OCI-LY7 (cell line): Measurements from ENCODE around the gene FYN. TPM values are rescaled to one million over a fixed set of nuclear protein-coding genes. Genes with fewer than 3 reads are reported as not detected.

Experiments
- BruUV-seq: library from RNA; stranded (reverse); fragments of 400-500 nt; replicated peaks from 2 replicates; lab custom pipeline; 2021; lab: Mats Ljungman, UMichigan
- CTCF ChIA-PET: fragments of 300-600 bp; sonication (Branson Sonifier 250); formaldehyde crosslinking; loops from one replicate; lab custom pipeline; 2022; ENCODE audit warnings: antibody characterized with exemption; ENCODE audit not compliant: unreplicated experiment; lab: Charles Lee
- POLR2A ChIA-PET: fragments of 300-600 bp; sonication (Branson Sonifier 250); formaldehyde crosslinking; loops from one replicate; lab custom pipeline; 2022; ENCODE audit warnings: antibody characterized with exemption; lab: Charles Lee
- DNase-seq: peaks from one replicate; pipeline ENCODE4 v3.0.0-alpha.2; 2015; ENCODE audit warnings: low spot score
- H2AFZ ChIP-seq: fragments of 200-600 bp; sonication (generic), shearing (Covaris generic); 2 replicates; pipeline ENCODE4 v1.6.1; 2014; ENCODE audit warnings: mild to moderate bottlenecking, antibody characterized with exemption, low read length, moderate library complexity
- H3K27ac ChIP-seq: fragments of 200-600 bp; sonication (generic); 2 replicates; pipeline ENCODE4 v1.5.1; 2014; ENCODE audit warnings: mixed run types, low read depth, mild to moderate bottlenecking, moderate library complexity, low read length, inconsistent platforms; ENCODE audit not compliant: poor library complexity, severe bottlenecking
- H3K36me3 ChIP-seq: fragments of 200-600 bp; sonication (generic); 2 replicates; pipeline ENCODE4 v1.6.1; 2014; ENCODE audit warnings: mild to moderate bottlenecking, antibody characterized with exemption, low read length, moderate library complexity, mixed read lengths; ENCODE audit not compliant: insufficient read depth
- H3K4me1 ChIP-seq: fragments of 200-600 bp; sonication (generic); 2 replicates; pipeline ENCODE4 v1.5.1; 2014; ENCODE audit warnings: mild to moderate bottlenecking, low read length; ENCODE audit not compliant: insufficient read depth, poor library complexity, severe bottlenecking
- H3K4me2 ChIP-seq: fragments of 200-600 bp; sonication (generic); 2 replicates; pipeline ENCODE4 v1.6.1; 2014; ENCODE audit warnings: mild to moderate bottlenecking, low read length
- H3K4me3 ChIP-seq: fragments of 200-600 bp; sonication (generic); 2 replicates; pipeline ENCODE4 v1.5.1; 2014; ENCODE audit warnings: mild to moderate bottlenecking, low read depth, low read length; ENCODE audit not compliant: poor library complexity, severe bottlenecking
- H3K79me2 ChIP-seq: fragments of 200-600 bp; sonication (generic); 2 replicates; pipeline ENCODE4 v1.6.1; 2016; ENCODE audit warnings: low read depth, mild to moderate bottlenecking, low read length, moderate library complexity, mixed read lengths; ENCODE audit not compliant: insufficient read depth
- H3K9me2 ChIP-seq: fragments of 200-600 bp; sonication (generic); 2 replicates; pipeline ENCODE4 v1.6.1; 2016; ENCODE audit warnings: mild to moderate bottlenecking, low read length, mixed read lengths; ENCODE audit not compliant: insufficient read depth
- H3K9me3 ChIP-seq: fragments of 200-600 bp; sonication (generic); 2 replicates; pipeline ENCODE4 v1.6.1; 2014; ENCODE audit warnings: mild to moderate bottlenecking, mixed run types, low read length, mixed read lengths
- H4K20me1 ChIP-seq: fragments of 200-600 bp; sonication (generic); 2 replicates; pipeline ENCODE4 v1.6.1; 2014; ENCODE audit warnings: mild to moderate bottlenecking, antibody characterized with exemption, low read length, moderate library complexity, mixed read lengths; ENCODE audit not compliant: insufficient read depth
- EZH2phosphoT487 ChIP-seq: fragments of 200-600 bp; sonication (generic); IDR thresholded peaks from 2 replicates; pipeline ENCODE4 v1.6.1; 2018; ENCODE audit warnings: low read depth, borderline replicate concordance, mild to moderate bottlenecking, mixed run types, antibody characterized with exemption, low read length, moderate library complexity, mixed read lengths
- intact Hi-C: fragments of 100-400 bp; cut with micrococcal nuclease; formaldehyde crosslinking; loops from one replicate; pipeline ENCODE4 v1.10.0; 2022; ENCODE audit not compliant: unreplicated experiment
- total RNA-seq, 2 experiments: library from RNA; depleted of rRNA in 1 of 2; stranded (reverse); fragments of >200 nt in 1 of 2; shearing (Covaris generic) in 1 of 2; gene quantifications; 2 replicates each; pipeline ENCODE4 v1.2.3, GENCODE V29; 2014 to 2022
- TF ChIP-seq, protein P1 (sequence below): fragments of 200-600 bp; sonication (generic); conservative IDR thresholded peaks from 2 replicates; pipeline ENCODE4 v1.5.1; 2014; ENCODE audit warnings: mild to moderate bottlenecking, antibody characterized with exemption, low read length, moderate library complexity, mixed read lengths

The FYN gene
- total RNA-seq, 2 experiments from 2014 or later: 57.3 to 92.9 TPM

DNA sequence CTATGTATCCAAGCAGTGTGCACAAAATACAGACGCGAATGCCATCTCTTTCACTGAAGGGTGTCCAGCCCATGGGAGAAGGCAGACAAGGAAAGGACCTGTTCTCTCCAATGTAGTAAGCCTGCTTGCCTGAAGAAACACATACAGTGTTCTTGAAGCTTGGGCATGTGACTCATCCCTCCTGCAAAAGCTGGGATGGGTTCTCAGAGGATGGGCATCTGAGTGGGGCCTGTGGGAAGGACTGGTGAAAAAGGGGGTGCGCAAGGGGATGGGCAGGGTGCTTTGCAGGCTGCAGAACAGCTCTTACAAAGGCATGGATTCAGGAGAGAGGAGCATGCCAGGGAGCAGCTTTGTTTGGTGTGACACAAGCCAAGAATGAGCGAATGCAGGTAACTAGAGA, 128.1 kb downstream of the FYN start:
- H3K36me3 ChIP-seq: no peaks in the 10 kb centered on the region; the same call in 1 of the 2 replicates
- H3K79me2 ChIP-seq: 0 out of 2 replicates have a peak, but pooled peaks cover 7% of the 10 kb centered on the region
- intact Hi-C loops: no loop called here
- no TSS peak for BruUV-seq
- no peak for TF ChIP-seq EZH2phosphoT487
- TF ChIP-seq, protein P1, sequence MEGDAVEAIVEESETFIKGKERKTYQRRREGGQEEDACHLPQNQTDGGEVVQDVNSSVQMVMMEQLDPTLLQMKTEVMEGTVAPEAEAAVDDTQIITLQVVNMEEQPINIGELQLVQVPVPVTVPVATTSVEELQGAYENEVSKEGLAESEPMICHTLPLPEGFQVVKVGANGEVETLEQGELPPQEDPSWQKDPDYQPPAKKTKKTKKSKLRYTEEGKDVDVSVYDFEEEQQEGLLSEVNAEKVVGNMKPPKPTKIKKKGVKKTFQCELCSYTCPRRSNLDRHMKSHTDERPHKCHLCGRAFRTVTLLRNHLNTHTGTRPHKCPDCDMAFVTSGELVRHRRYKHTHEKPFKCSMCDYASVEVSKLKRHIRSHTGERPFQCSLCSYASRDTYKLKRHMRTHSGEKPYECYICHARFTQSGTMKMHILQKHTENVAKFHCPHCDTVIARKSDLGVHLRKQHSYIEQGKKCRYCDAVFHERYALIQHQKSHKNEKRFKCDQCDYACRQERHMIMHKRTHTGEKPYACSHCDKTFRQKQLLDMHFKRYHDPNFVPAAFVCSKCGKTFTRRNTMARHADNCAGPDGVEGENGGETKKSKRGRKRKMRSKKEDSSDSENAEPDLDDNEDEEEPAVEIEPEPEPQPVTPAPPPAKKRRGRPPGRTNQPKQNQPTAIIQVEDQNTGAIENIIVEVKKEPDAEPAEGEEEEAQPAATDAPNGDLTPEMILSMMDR: no peak
- no peak overlapping the region for H3K4me3 ChIP-seq
- H2AFZ ChIP-seq: no peak overlapping the region
- H4K20me1 ChIP-seq: no peaks in the 10 kb centered on the region
- no peaks in the 10 kb centered on the region for H3K9me3 ChIP-seq
- no peak overlapping the region for H3K4me2 ChIP-seq
- CTCF ChIA-PET: interaction anchor here (1.0 kb wide), 1 partner anchor 10 kb away, joined by 3 read pairs; no protein-coding TSS in a partner anchor
- H3K4me1 ChIP-seq: peaks cover 44% of the 10 kb centered on the region
- POLR2A ChIA-PET: interaction anchor here (0.6 kb wide), 1 partner anchor 18 kb away, joined by 3 read pairs; no protein-coding TSS in a partner anchor
- H3K27ac ChIP-seq: no peak overlapping the region
- no peak for DNase-seq
- H3K9me2 ChIP-seq: no peaks in the 10 kb centered on the region

DNA sequence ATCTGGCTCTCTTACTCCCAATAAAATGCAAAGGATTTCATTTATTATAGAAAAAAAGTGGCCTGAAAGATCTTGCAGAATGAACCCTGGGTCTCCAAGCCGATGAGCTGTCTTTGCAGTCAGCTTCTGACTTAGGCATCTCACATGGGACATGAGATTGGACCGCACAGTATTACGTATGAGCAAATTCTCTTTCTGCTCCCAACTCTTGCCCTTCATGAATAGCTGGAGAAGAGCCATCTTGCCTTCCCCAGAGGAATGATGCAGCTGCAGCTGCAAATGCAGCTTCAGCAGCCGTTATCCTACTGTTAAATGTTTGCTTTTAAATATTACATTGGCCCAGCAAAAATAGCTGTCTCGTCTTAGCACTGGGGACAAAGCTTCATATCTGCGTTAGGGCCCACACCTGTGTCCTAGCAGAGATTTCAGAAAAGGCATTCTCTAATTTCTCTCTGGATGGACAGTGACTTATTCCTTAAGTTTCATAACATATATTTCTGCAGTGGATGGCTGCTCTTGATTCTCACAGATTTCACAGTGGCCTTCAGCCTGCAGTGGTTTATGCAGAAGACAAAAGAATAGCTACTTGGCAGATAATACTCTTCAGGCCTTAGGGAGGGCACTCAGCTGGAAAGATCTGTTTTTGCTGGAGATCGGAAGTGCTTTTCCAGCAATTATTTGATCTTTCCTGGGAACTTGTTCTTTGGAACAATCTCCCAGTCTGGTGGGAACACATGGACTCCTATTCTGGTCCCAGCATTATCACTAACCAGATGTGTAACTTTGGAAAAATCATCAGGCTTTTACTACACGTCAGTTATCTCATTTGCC, 129.2 kb downstream of the FYN start:
- no peak overlapping the region for H3K4me3 ChIP-seq
- CTCF ChIA-PET: no interaction called here
- no peaks in the 10 kb centered on the region for H4K20me1 ChIP-seq

More for the DNA sequence above, 129.2 kb downstream of the FYN start:
- Histone ChIP-seq H3K4me1 (peaks cover 42% of the 10 kb centered on the region), H3K4me2 (no peak overlapping the region), H3K36me3 (no peaks in the 10 kb centered on the region; the same call in 1 of the 2 replicates), H3K27ac (no peak overlapping the region), H2AFZ (no peak overlapping the region), H3K79me2 (no peaks in the 10 kb centered on the region), H3K9me3 (no peaks in the 10 kb centered on the region), H3K9me2 (no peaks in the 10 kb centered on the region)
- DNase-seq: no peak
- TF ChIP-seq, protein P1: no peak
- TF ChIP-seq EZH2phosphoT487: no peak
- intact Hi-C loops: no loop called here
- BruUV-seq: no TSS peak
- POLR2A ChIA-PET: interaction anchor here (1.1 to 1.4 kb wide), 2 partner anchors 8 to 19 kb away, joined by 3 to 4 read pairs; no protein-coding TSS in a partner anchor
